Measurements from ENCODE around the gene SIRT5. TPM values are rescaled to one million over a fixed set of nuclear protein-coding genes. Genes with fewer than 3 reads are reported as not detected.

SIRT5 gene
- total RNA-seq, 1 experiment from 2014 or later, result 14.3 TPM

- H2BK20ac ChIP-seq (ENCODE audit: low read depth, low read length, poor library complexity, severe bottlenecking), result no peak overlapping the region
- H3K27me3 ChIP-seq (ENCODE audit: insufficient read depth, low read length), result no peaks in the 10 kb centered on the region
- no peaks in the 10 kb centered on the region for H3K23me2 ChIP-seq (ENCODE audit: insufficient read length, low read depth, low read length, poor library complexity, severe bottlenecking)
- no peak overlapping the region for H3K4me2 ChIP-seq (ENCODE audit: insufficient read depth, insufficient read length, low read length)
- H3K23ac ChIP-seq (ENCODE audit: insufficient read length, low read depth, low read length), result no peak overlapping the region
- H3K79me1 ChIP-seq (ENCODE audit: insufficient read depth, low read depth, low read length, poor library complexity, severe bottlenecking), result no peaks in the 10 kb centered on the region
- H3K14ac ChIP-seq (ENCODE audit: insufficient read depth, low read length), result no peak overlapping the region
- H3K9me3 Mint-ChIP-seq, result no peaks in the 10 kb centered on the region; a peak in 1 of 5 replicates
- no peak for DNase-seq
- H3K27me3 Mint-ChIP-seq (ENCODE audit: low read depth), result no peaks in the 10 kb centered on the region
- H2BK15ac ChIP-seq (ENCODE audit: low read depth, low read length), result no peak overlapping the region
- H2BK120ac ChIP-seq (ENCODE audit: low read depth, low read length, poor library complexity, severe bottlenecking), result no peak overlapping the region
- H2BK12ac ChIP-seq (ENCODE audit: insufficient read length, low read depth, low read length), result no peak overlapping the region
- peak overlapping the region in 2 of 3 experiments; percentile 56 to 87; a peak in 5 of 7 replicates for H3K27ac Mint-ChIP-seq
- no peaks in the 10 kb centered on the region for H4K20me1 ChIP-seq (ENCODE audit: control insufficient read depth, insufficient read depth, insufficient read length)
- H2AFZ ChIP-seq (ENCODE audit: low read length), result no peak overlapping the region
- no peak overlapping the region for H2AK5ac ChIP-seq (ENCODE audit: insufficient read length, low read length)
- no peaks in the 10 kb centered on the region for H3K79me2 ChIP-seq (ENCODE audit: insufficient read depth, low read length)
- no peak overlapping the region for H4K91ac ChIP-seq (ENCODE audit: insufficient read length, low read depth, low read length)
- no peak overlapping the region for H4K5ac ChIP-seq (ENCODE audit: insufficient read length, low read depth, low read length)
- H2BK5ac ChIP-seq (ENCODE audit: insufficient read length, low read length), result no peak overlapping the region
- H3K56ac ChIP-seq (ENCODE audit: insufficient read length, low read depth, low read length), result no peak overlapping the region
- no peak overlapping the region; a peak in 1 of 5 replicates for H3K4me3 Mint-ChIP-seq
- no peak overlapping the region for H4K8ac ChIP-seq (replicated peaks; ENCODE audit: insufficient read length, low read depth, low read length)
- no CpG with 5 or more reads among the region's 3 CpGs for WGBS (ENCODE audit: extremely low coverage, insufficient read length, low lambda C conversion rate)
- no peak overlapping the region for H3K27ac ChIP-seq (ENCODE audit: insufficient read length, low read depth, low read length)
- H3K4ac ChIP-seq (ENCODE audit: low read depth, low read length), result no peak overlapping the region
- no peaks in the 10 kb centered on the region for H3K9me3 ChIP-seq (ENCODE audit: control insufficient read depth, low read depth, low read length)
- peaks cover 2% of the 10 kb centered on the region; the same call in 1 of the 2 replicates for H3K4me1 ChIP-seq (ENCODE audit: insufficient read depth, low read length)
- H3K9ac ChIP-seq (ENCODE audit: extremely low read depth, insufficient read length, low read length), result no peak overlapping the region
- H3K36me3 Mint-ChIP-seq (ENCODE audit: insufficient read depth in 1 of 3, low read depth in 3 of 3), result no peaks in the 10 kb centered on the region; a peak in 1 of 7 replicates
- no peak overlapping the region for H3T11ph ChIP-seq (ENCODE audit: low read length)
- H3K4me1 Mint-ChIP-seq, result peaks cover 16 to 37% of the 10 kb centered on the region in 2 experiments
- H3K18ac ChIP-seq (ENCODE audit: insufficient read length, low read depth, low read length), result no peak overlapping the region
- TF ChIP-seq CTCF (conservative IDR thresholded peaks at IDR 0.05), result no peak
These were observed 15.2 kb upstream of the SIRT5 start for GRCh38 chr6:13559251-13559650.
